SU-DHL-6 (cell line): ENCODE results near the gene KIF18A.

Experiments
- CTCF ChIP-seq: fragments of 200-600 bp; sonication (generic); IDR thresholded peaks from one replicate; pipeline ENCODE4 v1.5.1; 2017; ENCODE audit warnings: antibody characterized with exemption, mild to moderate bottlenecking, low read length, moderate library complexity; ENCODE audit not compliant: insufficient read depth, poor library complexity, severe bottlenecking
- EZH2phosphoT487 ChIP-seq: fragments of 200-600 bp; sonication (generic), shearing (Covaris generic); conservative IDR thresholded peaks from 2 replicates; pipeline ENCODE4 v1.6.1; 2018; ENCODE audit warnings: mild to moderate bottlenecking, antibody characterized with exemption, low read length, moderate library complexity, mixed read lengths

GRCh38 chr11:28152743-28153142 is 44.8 kb upstream of the KIF18A start:
- no peak for TF ChIP-seq CTCF
- no peak for TF ChIP-seq EZH2phosphoT487
